OCI-LY7 (cell line): Measurements from ENCODE around the gene ASB2. TPM values are rescaled to one million over a fixed set of nuclear protein-coding genes. Genes with fewer than 3 reads are reported as not detected.

Source experiments
- BruUV-seq: library from RNA; stranded (reverse); fragments of 400-500 nt; replicated peaks from 2 replicates; lab custom pipeline; 2021; lab: Mats Ljungman, UMichigan
- CTCF ChIA-PET: fragments of 300-600 bp; sonication (Branson Sonifier 250); formaldehyde crosslinking; loops from one replicate; lab custom pipeline; 2022; ENCODE audit warnings: antibody characterized with exemption; ENCODE audit not compliant: unreplicated experiment; lab: Charles Lee
- POLR2A ChIA-PET: fragments of 300-600 bp; sonication (Branson Sonifier 250); formaldehyde crosslinking; loops from one replicate; lab custom pipeline; 2022; ENCODE audit warnings: antibody characterized with exemption; lab: Charles Lee
- DNase-seq: peaks from one replicate; pipeline ENCODE4 v3.0.0-alpha.2; 2015; ENCODE audit warnings: low spot score
- H2AFZ ChIP-seq: fragments of 200-600 bp; sonication (generic), shearing (Covaris generic); 2 replicates; pipeline ENCODE4 v1.6.1; 2014; ENCODE audit warnings: mild to moderate bottlenecking, antibody characterized with exemption, low read length, moderate library complexity
- H3K27ac ChIP-seq: fragments of 200-600 bp; sonication (generic); 2 replicates; pipeline ENCODE4 v1.5.1; 2014; ENCODE audit warnings: mixed run types, low read depth, mild to moderate bottlenecking, moderate library complexity, low read length, inconsistent platforms; ENCODE audit not compliant: poor library complexity, severe bottlenecking
- H3K36me3 ChIP-seq: fragments of 200-600 bp; sonication (generic); 2 replicates; pipeline ENCODE4 v1.6.1; 2014; ENCODE audit warnings: mild to moderate bottlenecking, antibody characterized with exemption, low read length, moderate library complexity, mixed read lengths; ENCODE audit not compliant: insufficient read depth
- H3K4me1 ChIP-seq: fragments of 200-600 bp; sonication (generic); 2 replicates; pipeline ENCODE4 v1.5.1; 2014; ENCODE audit warnings: mild to moderate bottlenecking, low read length; ENCODE audit not compliant: insufficient read depth, poor library complexity, severe bottlenecking
- H3K4me2 ChIP-seq: fragments of 200-600 bp; sonication (generic); 2 replicates; pipeline ENCODE4 v1.6.1; 2014; ENCODE audit warnings: mild to moderate bottlenecking, low read length
- H3K4me3 ChIP-seq: fragments of 200-600 bp; sonication (generic); 2 replicates; pipeline ENCODE4 v1.5.1; 2014; ENCODE audit warnings: mild to moderate bottlenecking, low read depth, low read length; ENCODE audit not compliant: poor library complexity, severe bottlenecking
- H3K79me2 ChIP-seq: fragments of 200-600 bp; sonication (generic); 2 replicates; pipeline ENCODE4 v1.6.1; 2016; ENCODE audit warnings: low read depth, mild to moderate bottlenecking, low read length, moderate library complexity, mixed read lengths; ENCODE audit not compliant: insufficient read depth
- H3K9me2 ChIP-seq: fragments of 200-600 bp; sonication (generic); 2 replicates; pipeline ENCODE4 v1.6.1; 2016; ENCODE audit warnings: mild to moderate bottlenecking, low read length, mixed read lengths; ENCODE audit not compliant: insufficient read depth
- H3K9me3 ChIP-seq: fragments of 200-600 bp; sonication (generic); 2 replicates; pipeline ENCODE4 v1.6.1; 2014; ENCODE audit warnings: mild to moderate bottlenecking, mixed run types, low read length, mixed read lengths
- H4K20me1 ChIP-seq: fragments of 200-600 bp; sonication (generic); 2 replicates; pipeline ENCODE4 v1.6.1; 2014; ENCODE audit warnings: mild to moderate bottlenecking, antibody characterized with exemption, low read length, moderate library complexity, mixed read lengths; ENCODE audit not compliant: insufficient read depth
- CTCF ChIP-seq: fragments of 200-600 bp; sonication (generic); conservative IDR thresholded peaks from 2 replicates; pipeline ENCODE4 v1.5.1; 2014; ENCODE audit warnings: mild to moderate bottlenecking, antibody characterized with exemption, low read length, moderate library complexity, mixed read lengths
- EZH2phosphoT487 ChIP-seq: fragments of 200-600 bp; sonication (generic); IDR thresholded peaks from 2 replicates; pipeline ENCODE4 v1.6.1; 2018; ENCODE audit warnings: low read depth, borderline replicate concordance, mild to moderate bottlenecking, mixed run types, antibody characterized with exemption, low read length, moderate library complexity, mixed read lengths
- intact Hi-C: fragments of 100-400 bp; cut with micrococcal nuclease; formaldehyde crosslinking; loops from one replicate; pipeline ENCODE4 v1.10.0; 2022; ENCODE audit not compliant: unreplicated experiment
- total RNA-seq, 2 experiments: library from RNA; depleted of rRNA in 1 of 2; stranded (reverse); fragments of >200 nt in 1 of 2; shearing (Covaris generic) in 1 of 2; gene quantifications; 2 replicates each; pipeline ENCODE4 v1.2.3, GENCODE V29; 2014 to 2022

ASB2 gene
- total RNA-seq, 2 experiments from 2014 or later, result 21.7 to 23.6 TPM

- TF ChIP-seq CTCF (no peak), EZH2phosphoT487 (no peak)
- Histone ChIP-seq H3K9me2 (no peaks in the 10 kb centered on the region), H3K27ac (no peak overlapping the region), H3K79me2 (no peaks in the 10 kb centered on the region), H3K4me2 (no peak overlapping the region), H4K20me1 (no peaks in the 10 kb centered on the region), H3K4me3 (no peak overlapping the region), H3K9me3 (no peaks in the 10 kb centered on the region), H3K36me3 (no peaks in the 10 kb centered on the region), H2AFZ (no peak overlapping the region), H3K4me1 (no peaks in the 10 kb centered on the region)
- no TSS peak for BruUV-seq
- DNase-seq, result no peak
- ChIA-PET CTCF (no interaction called here), POLR2A (no interaction called here)
- intact Hi-C loops, result no loop called here
Observed at GRCh38 chr14:93897476-93897845, 78.9 kb downstream of the ASB2 start.

DNA sequence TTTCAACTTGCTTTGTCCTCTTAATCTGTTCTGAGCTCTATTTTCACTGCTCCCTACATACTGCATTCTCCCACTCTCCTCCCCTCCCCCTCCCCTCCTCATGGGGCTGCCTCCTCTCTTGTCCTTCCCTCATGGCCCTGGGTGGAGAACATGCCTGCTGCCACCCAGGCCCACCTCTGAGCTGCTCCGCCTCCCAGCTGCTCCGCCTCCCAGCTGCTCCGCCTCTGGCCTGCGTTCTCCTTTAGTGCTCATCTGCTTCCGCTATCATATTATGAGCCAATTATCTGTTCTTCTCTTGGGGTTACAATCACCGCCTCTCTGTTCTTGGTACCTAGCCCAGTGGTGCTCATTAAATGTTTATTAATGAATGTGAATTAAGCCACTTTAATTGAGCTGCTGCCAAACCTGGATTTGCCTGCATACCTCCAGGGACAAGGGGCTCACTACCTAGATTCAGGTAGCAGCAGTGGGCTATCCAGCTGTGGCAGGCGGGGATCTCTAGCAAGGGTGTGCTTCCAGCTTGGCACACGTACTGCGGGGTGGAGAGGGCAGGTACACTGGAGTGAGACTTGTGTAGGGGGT, 81.3 kb downstream of the ASB2 start:
- H3K4me2 ChIP-seq, result no peak overlapping the region
- no peak overlapping the region for H3K27ac ChIP-seq
- BruUV-seq, result no TSS peak
- POLR2A ChIA-PET, result no interaction called here
- H3K9me3 ChIP-seq, result no peaks in the 10 kb centered on the region
- no peaks in the 10 kb centered on the region for H4K20me1 ChIP-seq
- no peaks in the 10 kb centered on the region for H3K4me1 ChIP-seq
- intact Hi-C loops, result no loop called here
- no peaks in the 10 kb centered on the region for H3K36me3 ChIP-seq
- no peak overlapping the region for H2AFZ ChIP-seq
- DNase-seq, result no peak
- no peaks in the 10 kb centered on the region for H3K9me2 ChIP-seq
- CTCF ChIA-PET, result no interaction called here
- H3K4me3 ChIP-seq, result no peak overlapping the region
- H3K79me2 ChIP-seq, result no peaks in the 10 kb centered on the region
- TF ChIP-seq EZH2phosphoT487 (no peak), CTCF (no peak)

- H3K27ac ChIP-seq, result no peak overlapping the region
- no peak overlapping the region for H3K4me3 ChIP-seq
- ChIA-PET POLR2A (no interaction called here), CTCF (no interaction called here)
- no peak for TF ChIP-seq CTCF
- no peak for DNase-seq
- no peaks in the 10 kb centered on the region for H3K4me1 ChIP-seq
- H2AFZ ChIP-seq, result no peak overlapping the region
- intact Hi-C loops, result loop anchor here (2.0 kb wide), 1 partner anchor 239 kb away; no protein-coding TSS in a partner anchor
- no peaks in the 10 kb centered on the region for H3K36me3 ChIP-seq
- no peaks in the 10 kb centered on the region for H3K79me2 ChIP-seq
- H3K9me2 ChIP-seq, result no peaks in the 10 kb centered on the region
- no peaks in the 10 kb centered on the region for H4K20me1 ChIP-seq
- no peaks in the 10 kb centered on the region for H3K9me3 ChIP-seq
- no peak overlapping the region for H3K4me2 ChIP-seq
- BruUV-seq, result no TSS peak
Observed at GRCh38 chr14:93893661-93894261, 82.6 kb downstream of the ASB2 start.
